Measurements from ENCODE around the gene CDX1. TPM values are rescaled to one million over a fixed set of nuclear protein-coding genes. Genes with fewer than 3 reads are reported as not detected.

CDX1 gene
- total RNA-seq, 1 experiment from 2014 or later, result 0.22 TPM

DNA sequence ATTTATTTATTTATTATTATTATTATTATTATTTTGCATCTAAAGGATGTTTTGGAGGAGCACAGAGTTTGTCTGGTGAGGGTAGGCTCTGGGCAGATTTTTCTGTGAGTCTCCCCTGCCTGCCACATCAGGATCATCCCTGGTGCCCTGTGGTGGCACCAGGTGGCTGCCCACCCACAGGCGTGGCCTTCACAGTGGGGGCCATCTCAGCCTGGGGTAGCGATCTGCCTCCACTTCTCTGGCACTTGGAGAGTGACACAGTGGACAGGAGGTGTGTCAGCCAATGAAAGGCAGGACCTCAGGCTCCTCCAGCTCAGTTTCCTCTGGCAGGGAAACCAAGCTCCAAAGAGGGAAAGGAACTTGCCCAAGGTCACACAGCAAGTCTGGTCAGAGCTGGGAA, 53.3 kb downstream of the CDX1 start:
- peaks cover 0 to 7% of the 10 kb centered on the region in 2 experiments; a peak in 1 of 4 replicates for H3K4me1 Mint-ChIP-seq
- H3T11ph ChIP-seq (ENCODE audit: low read length), result no peak overlapping the region
- no peak overlapping the region for H2BK15ac ChIP-seq (ENCODE audit: low read depth, low read length)
- DNase-seq, result no peak
- H2BK120ac ChIP-seq (ENCODE audit: low read depth, low read length, poor library complexity, severe bottlenecking), result no peak overlapping the region
- H2BK20ac ChIP-seq (ENCODE audit: low read depth, low read length, poor library complexity, severe bottlenecking), result no peak overlapping the region
- H3K4ac ChIP-seq (ENCODE audit: low read depth, low read length), result no peak overlapping the region
- no CpG with 5 or more reads among the region's 2 CpGs for WGBS (ENCODE audit: extremely low coverage, insufficient read length, low lambda C conversion rate)
- H2BK12ac ChIP-seq (ENCODE audit: insufficient read length, low read depth, low read length), result no peak overlapping the region
- H3K4me2 ChIP-seq (ENCODE audit: insufficient read depth, insufficient read length, low read length), result no peak overlapping the region
- no peaks in the 10 kb centered on the region for H3K36me3 Mint-ChIP-seq (ENCODE audit: insufficient read depth in 1 of 3, low read depth in 3 of 3)
- no peak overlapping the region for H4K5ac ChIP-seq (ENCODE audit: insufficient read length, low read depth, low read length)
- no peak overlapping the region for H3K27ac ChIP-seq (ENCODE audit: insufficient read length, low read depth, low read length)
- H3K27me3 ChIP-seq (ENCODE audit: insufficient read depth, low read length), result 0 out of 2 replicates have a peak, but pooled peaks cover 1% of the 10 kb centered on the region
- H2AK5ac ChIP-seq (ENCODE audit: insufficient read length, low read length), result no peak overlapping the region
- TF ChIP-seq, protein P1, sequence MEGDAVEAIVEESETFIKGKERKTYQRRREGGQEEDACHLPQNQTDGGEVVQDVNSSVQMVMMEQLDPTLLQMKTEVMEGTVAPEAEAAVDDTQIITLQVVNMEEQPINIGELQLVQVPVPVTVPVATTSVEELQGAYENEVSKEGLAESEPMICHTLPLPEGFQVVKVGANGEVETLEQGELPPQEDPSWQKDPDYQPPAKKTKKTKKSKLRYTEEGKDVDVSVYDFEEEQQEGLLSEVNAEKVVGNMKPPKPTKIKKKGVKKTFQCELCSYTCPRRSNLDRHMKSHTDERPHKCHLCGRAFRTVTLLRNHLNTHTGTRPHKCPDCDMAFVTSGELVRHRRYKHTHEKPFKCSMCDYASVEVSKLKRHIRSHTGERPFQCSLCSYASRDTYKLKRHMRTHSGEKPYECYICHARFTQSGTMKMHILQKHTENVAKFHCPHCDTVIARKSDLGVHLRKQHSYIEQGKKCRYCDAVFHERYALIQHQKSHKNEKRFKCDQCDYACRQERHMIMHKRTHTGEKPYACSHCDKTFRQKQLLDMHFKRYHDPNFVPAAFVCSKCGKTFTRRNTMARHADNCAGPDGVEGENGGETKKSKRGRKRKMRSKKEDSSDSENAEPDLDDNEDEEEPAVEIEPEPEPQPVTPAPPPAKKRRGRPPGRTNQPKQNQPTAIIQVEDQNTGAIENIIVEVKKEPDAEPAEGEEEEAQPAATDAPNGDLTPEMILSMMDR (conservative IDR thresholded peaks at IDR 0.05), result no peak
- H3K56ac ChIP-seq (ENCODE audit: insufficient read length, low read depth, low read length), result no peak overlapping the region
- no peaks in the 10 kb centered on the region for H4K20me1 ChIP-seq (ENCODE audit: control insufficient read depth, insufficient read depth, insufficient read length)
- H3K14ac ChIP-seq (ENCODE audit: insufficient read depth, low read length), result no peak overlapping the region
- no peaks in the 10 kb centered on the region for H3K4me1 ChIP-seq (ENCODE audit: insufficient read depth, low read length)
- no peaks in the 10 kb centered on the region for H3K79me2 ChIP-seq (ENCODE audit: insufficient read depth, low read length)
- H3K9me3 Mint-ChIP-seq, result no peaks in the 10 kb centered on the region
- H3K18ac ChIP-seq (ENCODE audit: insufficient read length, low read depth, low read length), result no peak overlapping the region
- H3K9ac ChIP-seq (ENCODE audit: extremely low read depth, insufficient read length, low read length), result no peak overlapping the region
- H4K91ac ChIP-seq (ENCODE audit: insufficient read length, low read depth, low read length), result no peak overlapping the region
- H3K9me3 ChIP-seq (ENCODE audit: control insufficient read depth, low read depth, low read length), result no peaks in the 10 kb centered on the region
- no peaks in the 10 kb centered on the region for H3K23me2 ChIP-seq (ENCODE audit: insufficient read length, low read depth, low read length, poor library complexity, severe bottlenecking)
- H3K27me3 Mint-ChIP-seq (ENCODE audit: low read depth), result peaks cover 31% of the 10 kb centered on the region
- no peaks in the 10 kb centered on the region for H3K79me1 ChIP-seq (ENCODE audit: insufficient read depth, low read depth, low read length, poor library complexity, severe bottlenecking)
- H3K4me3 Mint-ChIP-seq, result no peak overlapping the region
- no peak overlapping the region for H3K27ac Mint-ChIP-seq
- H3K23ac ChIP-seq (ENCODE audit: insufficient read length, low read depth, low read length), result no peak overlapping the region
- no peak overlapping the region for H2AFZ ChIP-seq (ENCODE audit: low read length)
- no peak overlapping the region for H2BK5ac ChIP-seq (ENCODE audit: insufficient read length, low read length)
- H4K8ac ChIP-seq (replicated peaks; ENCODE audit: insufficient read length, low read depth, low read length), result no peak overlapping the region

Measured in H9 (cell line).